Measurements from ENCODE around the gene XXYLT1.

The XXYLT1 gene

DNA sequence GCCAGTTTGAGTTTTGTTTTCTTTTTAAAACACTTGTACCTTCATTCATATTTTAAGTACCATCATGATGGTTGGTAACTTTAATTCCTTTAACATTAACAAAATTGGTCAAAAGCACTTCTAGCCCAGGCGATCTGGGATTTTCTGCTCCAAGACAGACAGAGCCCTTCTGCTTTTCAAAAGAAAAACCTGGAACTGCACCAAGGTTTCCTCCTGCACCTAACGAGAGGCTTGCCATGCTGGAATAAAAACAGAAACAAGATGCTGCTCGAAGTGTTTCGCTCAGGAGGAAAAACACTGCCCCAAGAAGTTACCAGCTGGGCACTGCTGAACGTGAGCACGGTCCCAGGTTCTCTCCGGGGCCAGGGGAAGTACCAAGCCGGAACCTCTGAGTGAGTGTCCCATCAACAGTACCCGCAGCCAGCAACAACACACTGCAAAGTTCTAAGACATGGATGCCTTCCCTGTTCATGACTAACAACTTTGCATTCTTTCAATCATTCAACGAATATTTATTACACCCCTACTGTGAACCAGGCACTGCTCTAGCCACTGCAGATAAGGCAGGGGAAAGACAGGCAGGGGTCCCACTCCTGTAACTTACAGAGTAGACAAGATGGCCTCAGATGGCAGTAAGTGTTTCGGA, 98.8 kb downstream of the XXYLT1 start:
- H3K79me2 ChIP-seq (ENCODE audit: control insufficient read depth, insufficient read depth, low read length, unreplicated experiment) = no peaks in the 10 kb centered on the region
- H3K27ac ChIP-seq (ENCODE audit: low read depth, low read length) = no peak overlapping the region
- H3K36me3 ChIP-seq (ENCODE audit: insufficient read depth, low read length) = no peaks in the 10 kb centered on the region
- no peak overlapping the region for H2AFZ ChIP-seq (ENCODE audit: low read length, unreplicated experiment)
- no peak overlapping the region for H3K4me3 ChIP-seq (ENCODE audit: low read depth, low read length)
- no peaks in the 10 kb centered on the region for H3K27me3 ChIP-seq (ENCODE audit: insufficient read depth, low read length)
- no peaks in the 10 kb centered on the region for H3K4me1 ChIP-seq (ENCODE audit: control insufficient read depth, insufficient read depth, low read length, unreplicated experiment)

DNA sequence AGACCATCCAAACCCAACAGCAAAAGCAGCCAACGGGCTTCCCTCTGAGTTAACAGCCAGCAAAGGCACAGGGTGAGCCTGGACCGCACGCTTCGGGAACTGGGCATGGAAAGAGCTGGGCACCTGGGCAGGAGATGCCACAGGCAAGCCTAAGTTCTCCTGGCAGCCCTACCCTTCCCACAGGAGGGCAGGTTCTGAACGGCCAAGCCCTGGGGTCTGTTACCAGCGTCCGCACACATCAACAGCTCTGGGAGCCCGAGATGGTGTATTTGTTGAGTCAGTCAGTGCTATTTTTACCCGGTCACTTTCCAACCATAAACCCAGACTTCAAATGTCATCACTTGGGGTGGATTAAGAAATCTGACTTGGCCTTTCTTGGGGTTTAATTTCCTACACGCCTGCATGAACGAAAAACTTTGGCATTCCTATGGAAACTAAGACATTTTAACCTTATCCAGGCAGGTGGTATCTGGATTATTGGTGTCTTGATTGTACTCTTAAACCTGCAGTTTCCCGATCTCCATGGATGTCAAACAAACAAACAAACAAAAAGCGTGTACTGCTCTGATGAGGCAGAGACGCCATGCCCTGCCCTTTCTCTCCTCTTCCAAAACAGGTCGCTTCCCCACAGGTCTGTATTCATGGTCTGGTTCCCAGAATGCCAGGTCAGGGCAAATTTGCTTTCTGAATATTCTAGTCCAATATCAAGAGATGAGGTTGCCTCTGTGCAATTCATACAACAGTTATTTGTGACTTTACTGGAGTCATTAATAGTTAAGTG, 99.7 kb downstream of the XXYLT1 start:
- H3K27me3 ChIP-seq (ENCODE audit: insufficient read depth, low read length) = no peaks in the 10 kb centered on the region
- H3K4me3 ChIP-seq (ENCODE audit: low read depth, low read length) = no peak overlapping the region
- no peaks in the 10 kb centered on the region for H3K79me2 ChIP-seq (ENCODE audit: control insufficient read depth, insufficient read depth, low read length, unreplicated experiment)
- H3K4me1 ChIP-seq (ENCODE audit: control insufficient read depth, insufficient read depth, low read length, unreplicated experiment) = no peaks in the 10 kb centered on the region
- H2AFZ ChIP-seq (ENCODE audit: low read length, unreplicated experiment) = no peak overlapping the region
- no peak overlapping the region for H3K27ac ChIP-seq (ENCODE audit: low read depth, low read length)
- H3K36me3 ChIP-seq (ENCODE audit: insufficient read depth, low read length) = no peaks in the 10 kb centered on the region

DNA sequence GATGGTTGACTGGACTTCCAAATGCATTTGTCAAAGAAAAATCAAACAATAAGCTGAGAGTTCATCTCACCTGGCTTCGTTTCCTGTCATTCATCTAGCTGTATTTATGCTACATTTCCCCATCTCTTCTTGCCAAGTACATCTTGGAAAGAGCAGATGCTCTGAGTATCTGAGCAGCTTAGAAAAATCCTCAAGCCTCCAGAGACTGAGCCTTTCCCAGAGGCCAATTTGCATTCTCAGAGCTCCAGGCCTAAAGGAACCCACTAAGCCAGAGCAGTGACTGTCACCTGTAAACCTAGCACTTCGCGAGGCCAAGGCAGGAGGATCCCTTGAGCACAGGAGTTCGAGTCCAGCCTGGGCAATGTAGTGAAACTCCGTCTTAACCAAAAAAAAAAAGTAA, 100.5 kb downstream of the XXYLT1 start:
- Histone ChIP-seq H3K27ac (ENCODE audit: low read depth, low read length) (no peak overlapping the region), H3K4me1 (ENCODE audit: control insufficient read depth, insufficient read depth, low read length, unreplicated experiment) (no peaks in the 10 kb centered on the region), H3K79me2 (ENCODE audit: control insufficient read depth, insufficient read depth, low read length, unreplicated experiment) (no peaks in the 10 kb centered on the region), H3K36me3 (ENCODE audit: insufficient read depth, low read length) (no peaks in the 10 kb centered on the region), H2AFZ (ENCODE audit: low read length, unreplicated experiment) (no peak overlapping the region), H3K27me3 (ENCODE audit: insufficient read depth, low read length) (no peaks in the 10 kb centered on the region), H3K4me3 (ENCODE audit: low read depth, low read length) (no peak overlapping the region)

DNA sequence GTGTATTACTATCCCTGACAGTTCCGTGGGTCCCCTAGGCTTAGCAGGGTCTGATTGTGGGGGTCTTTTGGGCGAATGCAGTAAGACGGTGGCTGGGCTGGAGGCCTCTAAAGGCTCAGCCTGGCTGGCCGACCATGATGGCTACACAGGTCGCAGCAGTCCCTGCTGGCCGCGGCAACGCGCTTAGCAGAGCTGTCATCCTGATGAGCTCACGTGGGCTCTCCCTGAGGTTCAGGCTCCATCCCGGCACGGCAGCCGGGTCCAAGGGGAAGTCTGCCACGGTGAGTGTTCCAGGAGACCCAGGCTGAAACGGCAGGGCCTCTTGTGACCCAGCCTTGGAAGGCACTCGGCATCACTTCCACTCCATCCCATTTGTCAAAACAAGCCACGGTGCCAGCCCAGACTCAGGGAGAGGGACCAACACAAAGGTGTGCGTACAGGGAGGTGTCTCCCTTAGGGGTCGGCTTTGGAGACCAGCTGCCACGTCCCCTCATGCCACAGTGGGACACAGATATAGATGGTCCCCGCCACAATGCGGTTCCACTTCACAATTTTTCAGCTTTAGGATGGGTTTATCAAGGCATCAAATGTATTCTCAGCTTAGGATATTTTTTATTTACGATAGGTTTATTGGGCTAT, 101.8 kb downstream of the XXYLT1 start:
- H3K27me3 ChIP-seq (ENCODE audit: insufficient read depth, low read length) = no peaks in the 10 kb centered on the region
- no peaks in the 10 kb centered on the region for H3K36me3 ChIP-seq (ENCODE audit: insufficient read depth, low read length)
- H3K4me1 ChIP-seq (ENCODE audit: control insufficient read depth, insufficient read depth, low read length, unreplicated experiment) = no peaks in the 10 kb centered on the region
- H2AFZ ChIP-seq (ENCODE audit: low read length, unreplicated experiment) = no peak overlapping the region
- H3K79me2 ChIP-seq (ENCODE audit: control insufficient read depth, insufficient read depth, low read length, unreplicated experiment) = no peaks in the 10 kb centered on the region
- H3K27ac ChIP-seq (ENCODE audit: low read depth, low read length) = no peak overlapping the region
- no peak overlapping the region for H3K4me3 ChIP-seq (ENCODE audit: low read depth, low read length)

DNA sequence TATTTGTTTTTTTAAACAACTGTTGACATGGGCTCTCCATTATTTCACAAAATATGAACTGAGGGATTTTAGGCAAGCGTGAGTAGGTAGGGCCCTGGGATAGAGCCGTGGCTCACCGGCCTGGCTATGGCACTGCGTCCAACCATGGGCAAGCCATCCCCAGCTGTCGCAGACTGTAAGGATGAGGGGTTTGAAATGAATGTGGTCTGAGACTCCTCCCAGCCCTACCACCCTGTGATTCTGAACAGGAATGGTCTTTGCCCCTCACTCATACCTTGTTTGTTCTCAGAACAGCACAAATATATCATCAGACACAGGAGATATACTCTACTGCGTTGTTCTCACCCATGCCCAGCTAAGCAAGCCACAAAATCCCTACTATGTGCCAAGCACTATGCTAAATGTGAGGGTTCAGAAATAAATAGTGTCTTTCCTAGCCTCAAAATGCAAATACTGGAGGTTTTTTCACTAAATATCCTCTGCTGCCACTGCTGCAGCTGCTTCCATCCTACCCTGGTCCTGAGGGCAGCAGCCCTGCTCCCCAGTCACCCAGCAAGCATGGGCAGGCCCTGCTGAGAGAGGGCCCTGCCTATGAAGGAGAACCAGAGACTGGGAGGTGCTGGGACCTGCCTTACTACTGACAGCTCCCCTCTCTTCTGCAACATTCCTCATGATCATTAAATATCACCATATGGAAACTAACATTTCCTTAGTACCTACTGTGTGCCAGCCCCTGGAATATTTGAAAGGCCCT, 102.8 kb downstream of the XXYLT1 start:
- no peak overlapping the region for H3K4me3 ChIP-seq (ENCODE audit: low read depth, low read length)
- H3K27ac ChIP-seq (ENCODE audit: low read depth, low read length) = no peak overlapping the region
- H3K79me2 ChIP-seq (ENCODE audit: control insufficient read depth, insufficient read depth, low read length, unreplicated experiment) = no peaks in the 10 kb centered on the region
- H2AFZ ChIP-seq (ENCODE audit: low read length, unreplicated experiment) = no peak overlapping the region
- H3K36me3 ChIP-seq (ENCODE audit: insufficient read depth, low read length) = no peaks in the 10 kb centered on the region
- H3K4me1 ChIP-seq (ENCODE audit: control insufficient read depth, insufficient read depth, low read length, unreplicated experiment) = no peaks in the 10 kb centered on the region
- H3K27me3 ChIP-seq (ENCODE audit: insufficient read depth, low read length) = no peaks in the 10 kb centered on the region

DNA sequence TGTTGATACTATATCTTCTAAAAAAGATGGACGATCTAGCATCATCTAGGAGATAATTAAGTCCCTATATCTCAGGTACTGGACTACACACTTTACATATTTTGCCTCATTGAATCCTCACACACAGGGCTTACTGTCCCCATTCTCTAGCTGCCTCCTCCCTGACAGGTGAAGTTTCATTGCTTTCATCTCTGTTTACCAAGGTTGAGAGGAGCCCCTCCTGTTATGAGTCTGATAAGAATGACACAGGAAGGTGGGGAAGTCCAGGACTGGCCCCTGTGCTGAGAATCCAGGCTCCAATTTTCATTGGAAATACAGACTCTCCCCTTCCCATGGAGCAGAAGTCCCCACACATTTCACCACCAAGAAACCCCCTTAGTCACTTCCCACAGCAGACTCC, 105.2 kb downstream of the XXYLT1 start:
- H3K79me2 ChIP-seq (ENCODE audit: control insufficient read depth, insufficient read depth, low read length, unreplicated experiment) = no peaks in the 10 kb centered on the region
- no peaks in the 10 kb centered on the region for H3K27me3 ChIP-seq (ENCODE audit: insufficient read depth, low read length)
- no peak overlapping the region for H2AFZ ChIP-seq (ENCODE audit: low read length, unreplicated experiment)
- H3K4me3 ChIP-seq (ENCODE audit: low read depth, low read length) = no peak overlapping the region
- no peaks in the 10 kb centered on the region for H3K36me3 ChIP-seq (ENCODE audit: insufficient read depth, low read length)
- H3K4me1 ChIP-seq (ENCODE audit: control insufficient read depth, insufficient read depth, low read length, unreplicated experiment) = no peaks in the 10 kb centered on the region
- H3K27ac ChIP-seq (ENCODE audit: low read depth, low read length) = no peak overlapping the region

DNA sequence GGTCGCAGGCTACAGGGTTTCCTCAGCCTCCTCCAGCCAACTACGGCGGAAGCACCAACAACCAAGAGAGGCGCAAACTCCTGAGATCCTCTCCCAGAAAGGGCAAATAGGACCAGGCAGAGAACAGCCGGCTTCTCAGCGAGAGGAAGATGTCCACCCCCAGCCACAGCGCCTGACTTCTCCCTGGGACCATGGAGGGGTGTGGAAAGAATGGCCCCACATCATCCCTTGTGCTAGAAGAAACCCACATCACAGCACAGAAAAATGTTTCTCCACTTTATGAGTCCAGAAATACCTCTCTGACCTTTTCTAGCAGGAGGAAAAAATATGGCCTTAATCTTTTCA, 105.7 kb downstream of the XXYLT1 start:
- H3K4me3 ChIP-seq (ENCODE audit: low read depth, low read length) = no peak overlapping the region
- no peak overlapping the region for H2AFZ ChIP-seq (ENCODE audit: low read length, unreplicated experiment)
- H3K27ac ChIP-seq (ENCODE audit: low read depth, low read length) = no peak overlapping the region
- H3K27me3 ChIP-seq (ENCODE audit: insufficient read depth, low read length) = no peaks in the 10 kb centered on the region
- H3K79me2 ChIP-seq (ENCODE audit: control insufficient read depth, insufficient read depth, low read length, unreplicated experiment) = no peaks in the 10 kb centered on the region
- H3K36me3 ChIP-seq (ENCODE audit: insufficient read depth, low read length) = no peaks in the 10 kb centered on the region
- peaks cover 3% of the 10 kb centered on the region for H3K4me1 ChIP-seq (ENCODE audit: control insufficient read depth, insufficient read depth, low read length, unreplicated experiment)

DNA sequence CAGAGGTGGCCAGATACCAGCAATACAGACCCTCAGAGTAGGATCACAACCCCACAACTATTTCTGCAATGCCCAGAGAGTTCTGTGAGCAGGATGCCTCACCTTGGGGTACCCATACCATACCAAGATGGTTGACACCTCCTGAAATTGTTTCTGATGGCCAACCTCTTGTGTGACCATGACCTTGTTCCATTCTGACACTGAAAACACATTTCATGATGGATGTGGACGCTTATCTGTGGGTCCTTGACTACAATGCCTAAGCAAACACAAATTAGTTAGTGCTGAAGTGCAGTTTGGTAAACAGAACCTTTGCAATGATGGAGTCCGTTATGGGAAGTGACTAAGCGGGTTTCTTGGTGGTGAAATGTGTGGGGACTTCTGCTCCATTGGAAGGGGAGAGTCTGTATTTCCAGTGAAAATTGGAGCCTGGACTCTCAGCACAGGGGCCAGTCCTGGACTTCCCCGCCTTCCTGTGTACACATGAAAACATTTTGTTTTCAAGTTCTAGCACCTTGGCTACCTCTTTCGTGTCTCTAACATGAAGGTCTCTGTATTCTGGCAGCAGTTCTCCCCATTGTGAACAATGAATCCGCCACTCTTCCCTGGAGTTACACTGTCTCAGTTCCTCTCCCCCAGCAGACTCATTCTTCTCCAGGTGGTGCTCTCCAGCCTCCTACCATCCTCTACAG, 106.2 kb downstream of the XXYLT1 start:
- Histone ChIP-seq H3K27me3 (ENCODE audit: insufficient read depth, low read length) (no peaks in the 10 kb centered on the region), H3K4me3 (ENCODE audit: low read depth, low read length) (no peak overlapping the region), H2AFZ (ENCODE audit: low read length, unreplicated experiment) (no peak overlapping the region), H3K79me2 (ENCODE audit: control insufficient read depth, insufficient read depth, low read length, unreplicated experiment) (no peaks in the 10 kb centered on the region), H3K27ac (ENCODE audit: low read depth, low read length) (no peak overlapping the region), H3K36me3 (ENCODE audit: insufficient read depth, low read length) (no peaks in the 10 kb centered on the region), H3K4me1 (ENCODE audit: control insufficient read depth, insufficient read depth, low read length, unreplicated experiment) (peaks cover 8% of the 10 kb centered on the region)

DNA sequence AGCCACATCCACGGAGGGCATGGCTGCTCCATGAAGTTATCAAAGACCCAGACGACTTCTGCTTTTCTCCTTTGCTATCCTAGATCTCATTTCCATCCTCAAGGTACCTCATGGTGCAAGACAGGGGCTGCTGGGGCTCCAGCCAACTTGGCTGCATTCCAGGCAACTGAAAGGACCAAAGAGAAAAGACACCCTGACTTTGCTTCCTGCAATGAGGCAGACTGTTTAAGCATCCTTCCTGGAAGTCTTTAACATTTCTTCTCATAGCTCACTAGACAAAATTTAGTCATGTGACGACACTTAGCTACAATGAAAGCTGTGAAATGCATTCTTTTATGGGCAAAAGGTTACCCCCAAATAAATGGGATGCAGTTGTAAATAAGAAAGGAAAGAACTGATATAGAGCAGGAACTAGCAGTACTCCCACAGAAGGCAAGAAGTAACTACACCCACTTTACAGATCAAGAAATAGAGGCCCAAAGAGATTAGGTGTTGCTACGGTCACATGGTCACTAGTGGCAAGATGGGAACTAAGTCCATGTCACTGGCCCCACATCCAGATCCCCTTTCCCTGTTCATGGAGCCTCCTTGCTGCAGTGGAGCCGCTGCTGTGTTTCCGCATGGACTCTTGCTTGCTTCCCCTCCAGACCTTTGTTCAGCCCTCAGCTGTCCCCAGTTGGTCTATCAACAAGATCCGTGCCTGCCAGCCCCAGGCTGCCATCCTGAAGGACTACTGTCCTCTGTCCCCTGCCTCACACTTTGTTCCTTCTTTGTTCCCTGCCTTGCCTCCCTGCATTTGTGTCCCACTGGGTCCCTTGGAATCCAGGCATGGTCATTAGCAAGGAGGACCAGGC, 107.0 kb downstream of the XXYLT1 start:
- Histone ChIP-seq H3K4me1 (ENCODE audit: control insufficient read depth, insufficient read depth, low read length, unreplicated experiment) (peaks cover 12% of the 10 kb centered on the region), H3K27ac (ENCODE audit: low read depth, low read length) (no peak overlapping the region), H3K79me2 (ENCODE audit: control insufficient read depth, insufficient read depth, low read length, unreplicated experiment) (no peaks in the 10 kb centered on the region), H3K27me3 (ENCODE audit: insufficient read depth, low read length) (no peaks in the 10 kb centered on the region), H3K36me3 (ENCODE audit: insufficient read depth, low read length) (no peaks in the 10 kb centered on the region), H3K4me3 (ENCODE audit: low read depth, low read length) (no peak overlapping the region), H2AFZ (ENCODE audit: low read length, unreplicated experiment) (no peak overlapping the region)

Data from ACC112 (cell line).